Lower leg skin (tissue), 3 donors: ENCODE data around the gene PATJ.

Experiments used
- CTCF ChIP-seq, 3 donors: fragments of 450-650 bp; IDR thresholded peaks; one replicate each; pipeline ENCODE4 v1.5.1; 2016; ENCODE audit warnings: antibody characterized with exemption in 3 of 3, mild to moderate bottlenecking in 3 of 3, moderate library complexity in 2 of 3
- POLR2A ChIP-seq, 2 donors: fragments of 450-650 bp; IDR thresholded peaks; one replicate each; pipeline ENCODE4 v1.6.1; 2016 to 2017; ENCODE audit warnings: antibody characterized with exemption in 2 of 2, mild to moderate bottlenecking in 1 of 2, moderate library complexity in 1 of 2

- TF ChIP-seq CTCF (IDR thresholded peaks at IDR 0.05) = no peak
- no peak for TF ChIP-seq POLR2A (IDR thresholded peaks at IDR 0.05)
These were observed 329.4 kb downstream of the PATJ start for GRCh38 chr1:62071695-62072094.
